ENCODE data around the gene ASTN1. TPM values are rescaled to one million over a fixed set of nuclear protein-coding genes. Genes with fewer than 3 reads are reported as not detected.

The ASTN1 gene
- total RNA-seq, 2 experiments from 2014 or later: not detected

- CTCF ChIA-PET (ENCODE audit: unreplicated experiment): no interaction called here
- Histone ChIP-seq H3K4me2 (ENCODE audit: low read length) (no peak overlapping the region), H3K9me3 (ENCODE audit: low read length) (no peaks in the 10 kb centered on the region), H4K20me1 (ENCODE audit: insufficient read depth, low read length) (no peaks in the 10 kb centered on the region), H3K4me1 (ENCODE audit: insufficient read depth, low read length, poor library complexity, severe bottlenecking) (no peaks in the 10 kb centered on the region), H3K4me3 (ENCODE audit: low read depth, low read length, poor library complexity, severe bottlenecking) (no peak overlapping the region), H3K79me2 (ENCODE audit: insufficient read depth, low read depth, low read length) (no peaks in the 10 kb centered on the region), H2AFZ (ENCODE audit: low read length) (no peak overlapping the region), H3K27ac (ENCODE audit: low read depth, low read length, poor library complexity, severe bottlenecking) (no peak overlapping the region), H3K9me2 (ENCODE audit: insufficient read depth, low read length) (no peaks in the 10 kb centered on the region), H3K36me3 (ENCODE audit: insufficient read depth, low read length) (no peaks in the 10 kb centered on the region)
- BruUV-seq (replicated peaks): no TSS peak
- POLR2A ChIA-PET: interaction anchor here (0.5 kb wide), 1 partner anchor 25 kb away, joined by 3 read pairs; no protein-coding TSS in a partner anchor
- intact Hi-C loops (cut with micrococcal nuclease; ENCODE audit: unreplicated experiment): no loop called here
- no peak for DNase-seq (ENCODE audit: low spot score)
- no peak for TF ChIP-seq CTCF (conservative IDR thresholded peaks at IDR 0.05; ENCODE audit: low read length)
- TF ChIP-seq EZH2phosphoT487 (IDR thresholded peaks at IDR 0.05; ENCODE audit: borderline replicate concordance, low read depth, low read length): no peak
These were observed 170.9 kb downstream of the ASTN1 start for GRCh38 chr1:176993587-176993986.

- ChIA-PET POLR2A (no interaction called here), CTCF (ENCODE audit: unreplicated experiment) (no interaction called here)
- no peak overlapping the region for H2AFZ ChIP-seq (ENCODE audit: low read length)
- no peaks in the 10 kb centered on the region for H3K9me2 ChIP-seq (ENCODE audit: insufficient read depth, low read length)
- no peak overlapping the region for H3K4me2 ChIP-seq (ENCODE audit: low read length)
- no peaks in the 10 kb centered on the region for H3K4me1 ChIP-seq (ENCODE audit: insufficient read depth, low read length, poor library complexity, severe bottlenecking)
- H3K9me3 ChIP-seq (ENCODE audit: low read length): no peaks in the 10 kb centered on the region
- H3K36me3 ChIP-seq (ENCODE audit: insufficient read depth, low read length): no peaks in the 10 kb centered on the region
- TF ChIP-seq EZH2phosphoT487 (IDR thresholded peaks at IDR 0.05; ENCODE audit: borderline replicate concordance, low read depth, low read length) (no peak), CTCF (conservative IDR thresholded peaks at IDR 0.05; ENCODE audit: low read length) (no peak)
- BruUV-seq (replicated peaks): no TSS peak
- no peak overlapping the region for H3K4me3 ChIP-seq (ENCODE audit: low read depth, low read length, poor library complexity, severe bottlenecking)
- no peak overlapping the region for H3K27ac ChIP-seq (ENCODE audit: low read depth, low read length, poor library complexity, severe bottlenecking)
- DNase-seq (ENCODE audit: low spot score): no peak
- intact Hi-C loops (cut with micrococcal nuclease; ENCODE audit: unreplicated experiment): no loop called here
- H4K20me1 ChIP-seq (ENCODE audit: insufficient read depth, low read length): no peaks in the 10 kb centered on the region
- no peaks in the 10 kb centered on the region for H3K79me2 ChIP-seq (ENCODE audit: insufficient read depth, low read depth, low read length)
These were observed 174.8 kb downstream of the ASTN1 start for GRCh38 chr1:176989754-176990153.

GRCh38 chr1:176989023-176989422 is 175.5 kb downstream of the ASTN1 start:
- intact Hi-C loops (cut with micrococcal nuclease; ENCODE audit: unreplicated experiment): no loop called here
- Histone ChIP-seq H3K4me2 (ENCODE audit: low read length) (no peak overlapping the region), H3K9me3 (ENCODE audit: low read length) (no peaks in the 10 kb centered on the region), H3K4me3 (ENCODE audit: low read depth, low read length, poor library complexity, severe bottlenecking) (no peak overlapping the region), H3K36me3 (ENCODE audit: insufficient read depth, low read length) (no peaks in the 10 kb centered on the region), H4K20me1 (ENCODE audit: insufficient read depth, low read length) (no peaks in the 10 kb centered on the region), H3K4me1 (ENCODE audit: insufficient read depth, low read length, poor library complexity, severe bottlenecking) (no peaks in the 10 kb centered on the region), H3K27ac (ENCODE audit: low read depth, low read length, poor library complexity, severe bottlenecking) (no peak overlapping the region), H3K79me2 (ENCODE audit: insufficient read depth, low read depth, low read length) (no peaks in the 10 kb centered on the region), H3K9me2 (ENCODE audit: insufficient read depth, low read length) (no peaks in the 10 kb centered on the region), H2AFZ (ENCODE audit: low read length) (no peak overlapping the region)
- no TSS peak for BruUV-seq (replicated peaks)
- no peak for DNase-seq (ENCODE audit: low spot score)
- ChIA-PET POLR2A (interaction anchor here (0.5 to 0.6 kb wide), 2 partner anchors 304 to 407 kb away, joined by 3 read pairs; no protein-coding TSS in a partner anchor), CTCF (ENCODE audit: unreplicated experiment) (no interaction called here)
- TF ChIP-seq EZH2phosphoT487 (IDR thresholded peaks at IDR 0.05; ENCODE audit: borderline replicate concordance, low read depth, low read length) (no peak), CTCF (conservative IDR thresholded peaks at IDR 0.05; ENCODE audit: low read length) (no peak)

All from OCI-LY7 (cell line).